HepG2 (cell line): ENCODE measurements around the gene SEC31A. TPM values are rescaled to one million over a fixed set of nuclear protein-coding genes. Genes with fewer than 3 reads are reported as not detected.

Source experiments
- ARID3A ChIP-seq: IDR thresholded peaks from 2 replicates; pipeline ENCODE4 v1.6.1; 2012; ENCODE audit warnings: low read depth, low read length, improper control_type of control experiment
- CSRNP2 ChIP-seq: sonication (generic); formaldehyde crosslinking; conservative IDR thresholded peaks from 2 replicates; pipeline ENCODE4 v1.8.0; 2022; ENCODE audit warnings: low read depth, missing genetic modification reagents
- GFI1 ChIP-seq: sonication (generic); formaldehyde crosslinking; IDR thresholded peaks from 2 replicates; pipeline ENCODE4 v1.5.0; 2020; ENCODE audit warnings: missing genetic modification reagents, mild to moderate bottlenecking, borderline replicate concordance
- GPN1 ChIP-seq: sonication (generic); formaldehyde crosslinking; IDR thresholded peaks from 2 replicates; pipeline ENCODE4 v1.5.1; 2020; ENCODE audit warnings: missing genetic modification reagents, borderline replicate concordance
- IRF9 ChIP-seq: sonication (generic); formaldehyde crosslinking; IDR thresholded peaks from 2 replicates; pipeline ENCODE4 v1.8.0; 2022; ENCODE audit warnings: missing genetic modification reagents, mild to moderate bottlenecking, borderline replicate concordance
- MED1 ChIP-seq: sonication (generic); formaldehyde crosslinking; IDR thresholded peaks from 2 replicates; pipeline ENCODE4 v1.4.0; 2020; ENCODE audit warnings: missing genetic modification reagents
- MEIS1 ChIP-seq: sonication (generic); formaldehyde crosslinking; IDR thresholded peaks from 2 replicates; pipeline ENCODE4 v1.9.0; 2021; ENCODE audit warnings: mild to moderate bottlenecking, missing genetic modification reagents, moderate library complexity, borderline replicate concordance
- NR1H2 ChIP-seq: sonication (generic); formaldehyde crosslinking; IDR thresholded peaks from 2 replicates; pipeline ENCODE4 v1.8.1; 2022; ENCODE audit warnings: low read depth, missing genetic modification reagents, borderline replicate concordance
- PREB ChIP-seq: sonication (generic); formaldehyde crosslinking; IDR thresholded peaks from 2 replicates; pipeline ENCODE4 v1.4.0; 2020; ENCODE audit warnings: missing genetic modification reagents
- PRMT3 ChIP-seq: sonication (generic); formaldehyde crosslinking; IDR thresholded peaks from 2 replicates; pipeline ENCODE4 v1.8.1; 2022; ENCODE audit warnings: low read depth, mild to moderate bottlenecking, moderate library complexity, missing genetic modification reagents, borderline replicate concordance
- RFX1 ChIP-seq: fragments of 450-650 bp; IDR thresholded peaks from 2 replicates; pipeline ENCODE4 v1.6.1; 2017
- RORA ChIP-seq: sonication (generic); formaldehyde crosslinking; IDR thresholded peaks from 2 replicates; pipeline ENCODE4 v1.5.0; 2020; ENCODE audit warnings: mild to moderate bottlenecking, missing genetic modification reagents, moderate library complexity
- SIX4 ChIP-seq: sonication (generic); formaldehyde crosslinking; IDR thresholded peaks from 2 replicates; pipeline ENCODE4 v1.4.0; 2020; ENCODE audit warnings: missing genetic modification reagents
- SKIL ChIP-seq: sonication (generic); formaldehyde crosslinking; IDR thresholded peaks from 2 replicates; pipeline ENCODE4 v1.8.0; 2022; ENCODE audit warnings: missing genetic modification reagents, mild to moderate bottlenecking, moderate library complexity, borderline replicate concordance
- SOX5 ChIP-seq: IDR thresholded peaks from 2 replicates; pipeline ENCODE4 v1.6.1; 2016; ENCODE audit warnings: borderline replicate concordance
- SRSF1 ChIP-seq: fragments of 200-400 bp; formaldehyde crosslinking; optimal IDR thresholded peaks from 2 replicates; pipeline ENCODE3; 2017; ENCODE audit warnings: mild to moderate bottlenecking, low read depth, low read length, moderate library complexity
- TFAP4 ChIP-seq: sonication (generic); IDR thresholded peaks from 2 replicates; pipeline ENCODE4 v1.6.1; 2016; ENCODE audit warnings: low read depth, borderline replicate concordance
- ZMYM4 ChIP-seq: sonication (generic); formaldehyde crosslinking; IDR thresholded peaks from 2 replicates; pipeline ENCODE4 v1.8.1; 2023; ENCODE audit warnings: mild to moderate bottlenecking, missing genetic modification reagents
- ZNF350 ChIP-seq: sonication (generic); formaldehyde crosslinking; IDR thresholded peaks from 2 replicates; pipeline ENCODE4 v1.4.0; 2020; ENCODE audit warnings: mild to moderate bottlenecking, low read depth, missing genetic modification reagents, borderline replicate concordance
- ZNF781 ChIP-seq: sonication (generic); formaldehyde crosslinking; IDR thresholded peaks from 2 replicates; pipeline ENCODE4 v1.5.1; 2020; ENCODE audit warnings: borderline replicate concordance, mild to moderate bottlenecking, missing genetic modification reagents; ENCODE audit errors: not compliant biosample characterization
- polyA plus RNA-seq, 8 experiments: library from polyadenylated mRNA; depleted of rRNA in 3 of 8; stranded (reverse) in 7 of 8; unstranded in 1 of 8; fragments of >200 nt; fragmentation: Illumina TruSeq in 4 of 8; extraction: Trizol in 4 of 8; gene quantifications; 2 replicates each; pipeline versions ENCODE4 v1.2.1 to v1.2.3, GENCODE V29; 2011 to 2016; ENCODE audit warnings: low read depth in 4 of 8, missing spikeins in 1 of 8, mixed read lengths in 1 of 8; ENCODE audit not compliant: insufficient read depth in 1 of 8
- total RNA-seq, 5 experiments: library from RNA; depleted of rRNA; stranded (reverse); fragments of >200 nt; fragmentation: Illumina TruSeq; extraction: Trizol; gene quantifications; 2 replicates each; pipeline ENCODE4 v1.2.3, GENCODE V29; 2016; ENCODE audit warnings: low read depth in 1 of 5

Gene SEC31A
- total and polyA plus RNA-seq, 2 of the 13 experiments (the other 11 are each of a cell fraction or from before 2014, with no cell fraction given), result 231 to 435 TPM

- TF ChIP-seq SKIL (CRISPR knock-in tag) (no peak), NR1H2 (CRISPR knock-in tag) (no peak), ZNF781 (CRISPR knock-in tag) (no peak), SRSF1 (no peak), GFI1 (CRISPR knock-in tag) (peak; percentile 66; the same call in 1 of the 2 replicates), ZMYM4 (CRISPR knock-in tag) (peak; percentile 84), RFX1 (no peak), ARID3A (no peak), CSRNP2 (CRISPR knock-in tag) (no peak), RORA (CRISPR knock-in tag) (no peak), SOX5 (no peak), SIX4 (no peak), MEIS1 (CRISPR knock-in tag) (no peak; the same call in 1 of the 2 replicates), PREB (CRISPR knock-in tag) (no peak), TFAP4 (0 out of 2 replicates have a peak, but pooled peaks have one; percentile 2), GPN1 (no peak), MED1 (CRISPR knock-in tag) (peak; percentile 66), IRF9 (CRISPR knock-in tag) (peak; percentile 92), PRMT3 (CRISPR knock-in tag) (no peak), ZNF350 (peak; percentile 60; the same call in 1 of the 2 replicates)
These were observed 9.6 kb upstream of the SEC31A start, which contains the start of gene THAP9 (continued) for GRCh38 chr4:82900411-82901182.
